Omental fat pad (tissue), 4 donors: ENCODE measurements around the gene PTPRD. TPM values are rescaled to one million over a fixed set of nuclear protein-coding genes. Genes with fewer than 3 reads are reported as not detected.
"Not testable (repeated sequence)": the region's sequence is repeated elsewhere in the genome, so short reads cannot be mapped to it uniquely, and the experiment has no call there.

Experiments
- ATAC-seq: fragments of 150-250 bp; one replicate; pipeline ENCODE4 v1.9.1; 2016; ENCODE audit warnings: mild to moderate bottlenecking, moderate library complexity; ENCODE audit not compliant: low FRiP score
- DNase-seq: peaks from one replicate; pipeline ENCODE4 v3.0.0-alpha.2; 2019; ENCODE audit warnings: low spot score
- total RNA-seq, 4 donors: library from RNA; depleted of rRNA; stranded (reverse); fragments of >200 nt; gene quantifications; one replicate each; pipeline ENCODE4 v1.1.0, GENCODE V29; 2016
- TF ChIP-seq, protein P1 (sequence below), 3 donors: fragments of 450-650 bp; IDR thresholded peaks; one replicate each; pipeline ENCODE4 v1.5.1; 2016 to 2017; ENCODE audit warnings: antibody characterized with exemption in 3 of 3, mild to moderate bottlenecking in 3 of 3, moderate library complexity in 2 of 3

Gene PTPRD
- total RNA-seq, 4 donors from 2014 or later = 3.5 to 34.2 (median 11.2) TPM

DNA sequence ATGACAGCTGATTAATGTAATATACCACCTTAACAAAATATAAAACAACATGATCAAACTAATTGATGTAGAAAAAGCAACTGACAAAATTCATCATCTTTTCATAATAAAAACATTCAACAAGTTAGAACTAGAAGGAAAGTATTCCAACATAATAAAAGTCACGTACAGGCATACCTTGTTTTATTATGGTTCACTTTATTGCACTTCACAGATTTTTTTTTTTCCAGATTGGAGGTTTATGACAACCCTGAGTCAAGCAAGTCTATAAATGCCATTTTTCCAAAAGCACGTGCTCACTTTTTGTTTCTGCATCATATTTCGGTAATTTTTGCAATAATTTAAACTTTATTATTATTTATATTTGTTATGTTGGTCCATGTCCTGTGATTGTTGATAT, 1120.3 kb downstream of the PTPRD start:
- TF ChIP-seq, protein P1, sequence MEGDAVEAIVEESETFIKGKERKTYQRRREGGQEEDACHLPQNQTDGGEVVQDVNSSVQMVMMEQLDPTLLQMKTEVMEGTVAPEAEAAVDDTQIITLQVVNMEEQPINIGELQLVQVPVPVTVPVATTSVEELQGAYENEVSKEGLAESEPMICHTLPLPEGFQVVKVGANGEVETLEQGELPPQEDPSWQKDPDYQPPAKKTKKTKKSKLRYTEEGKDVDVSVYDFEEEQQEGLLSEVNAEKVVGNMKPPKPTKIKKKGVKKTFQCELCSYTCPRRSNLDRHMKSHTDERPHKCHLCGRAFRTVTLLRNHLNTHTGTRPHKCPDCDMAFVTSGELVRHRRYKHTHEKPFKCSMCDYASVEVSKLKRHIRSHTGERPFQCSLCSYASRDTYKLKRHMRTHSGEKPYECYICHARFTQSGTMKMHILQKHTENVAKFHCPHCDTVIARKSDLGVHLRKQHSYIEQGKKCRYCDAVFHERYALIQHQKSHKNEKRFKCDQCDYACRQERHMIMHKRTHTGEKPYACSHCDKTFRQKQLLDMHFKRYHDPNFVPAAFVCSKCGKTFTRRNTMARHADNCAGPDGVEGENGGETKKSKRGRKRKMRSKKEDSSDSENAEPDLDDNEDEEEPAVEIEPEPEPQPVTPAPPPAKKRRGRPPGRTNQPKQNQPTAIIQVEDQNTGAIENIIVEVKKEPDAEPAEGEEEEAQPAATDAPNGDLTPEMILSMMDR (IDR thresholded peaks at IDR 0.05) = no peak
- DNase-seq = no peak
- ATAC-seq = no peak

DNA sequence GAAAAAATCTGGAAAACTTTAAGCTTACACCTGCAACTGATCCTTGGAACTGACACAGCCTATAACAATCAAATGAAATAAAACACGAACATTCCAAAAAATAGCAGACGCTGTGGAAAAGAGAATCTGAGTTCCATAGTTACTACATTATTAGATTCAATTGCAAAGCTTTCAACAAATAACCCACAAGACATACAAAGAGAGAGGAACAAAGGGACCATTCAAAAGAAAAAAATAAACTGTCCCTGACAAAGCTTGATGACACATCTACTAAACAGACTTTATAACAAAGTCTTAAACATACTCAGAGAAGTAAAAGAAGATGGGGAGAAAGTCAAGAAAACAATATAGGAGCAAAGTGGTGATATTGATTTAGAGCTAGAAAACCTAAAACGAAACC, 1123.6 kb downstream of the PTPRD start:
- no peak for DNase-seq
- no peak for ATAC-seq
- TF ChIP-seq, protein P1 (IDR thresholded peaks at IDR 0.05) = no peak

DNA sequence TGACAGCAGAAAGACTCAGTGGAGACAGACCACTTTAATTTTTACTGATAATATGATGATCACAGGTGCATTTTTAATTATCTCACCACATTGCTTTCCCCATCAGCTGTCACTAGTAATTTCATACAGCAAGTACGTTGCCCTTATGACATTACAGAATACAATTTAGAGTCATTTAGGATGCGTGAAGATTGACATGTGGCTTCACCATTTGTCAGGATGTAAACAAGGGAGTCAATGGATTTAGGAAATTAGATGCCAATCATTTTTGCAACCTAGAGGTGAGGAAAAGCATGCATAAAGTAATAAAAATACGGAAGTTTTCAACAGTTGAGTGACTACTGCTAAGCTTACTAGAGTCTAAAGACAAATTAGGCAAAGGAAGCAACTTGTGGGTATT, 1129.6 kb downstream of the PTPRD start:
- TF ChIP-seq, protein P1 (IDR thresholded peaks at IDR 0.05) = no peak
- ATAC-seq = no peak
- no peak for DNase-seq

DNA sequence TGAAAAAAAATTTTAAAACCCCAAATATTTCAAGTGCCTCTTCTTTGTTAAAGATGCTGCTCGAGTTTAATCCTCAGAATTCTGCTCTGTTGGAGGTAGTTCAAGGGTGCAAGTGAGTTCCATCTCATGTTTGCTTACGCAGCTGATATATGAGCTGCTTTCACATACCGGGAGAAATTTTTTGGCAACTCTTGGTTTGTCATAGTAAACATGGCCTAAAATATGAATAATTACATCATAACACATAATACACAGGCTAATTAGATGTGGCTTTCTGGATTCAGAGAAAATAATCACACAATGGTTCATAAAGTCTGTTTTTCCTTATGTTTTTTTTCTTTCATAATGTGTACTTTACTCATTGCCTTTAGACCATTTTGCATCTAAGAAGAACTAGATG, 1134.1 kb downstream of the PTPRD start:
- DNase-seq = no peak
- TF ChIP-seq, protein P1 (IDR thresholded peaks at IDR 0.05) = no peak

DNA sequence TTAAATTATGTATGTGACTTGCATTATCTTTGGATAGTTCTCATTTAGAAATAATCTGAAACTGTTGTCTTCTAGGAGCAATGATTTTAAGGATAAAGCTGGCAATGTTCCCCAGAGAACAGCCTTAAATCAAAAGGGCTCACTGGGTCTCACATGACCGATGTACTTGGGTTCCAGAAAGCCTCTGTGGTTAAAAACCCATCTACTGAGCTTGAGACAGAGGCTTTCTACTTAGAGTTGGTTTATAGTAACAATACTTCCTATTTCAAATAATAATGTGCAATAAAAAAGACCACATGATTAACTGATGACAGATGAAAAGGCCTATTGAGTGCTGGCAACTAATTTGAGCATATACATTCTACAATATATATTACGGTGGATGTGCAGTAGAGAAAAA, 1143.5 kb downstream of the PTPRD start:
- ATAC-seq (no peak), DNase-seq (no peak)
- TF ChIP-seq, protein P1 (IDR thresholded peaks at IDR 0.05) = no peak

More for the DNA sequence above, 1134.1 kb downstream of the PTPRD start:
- ATAC-seq = no peak

DNA sequence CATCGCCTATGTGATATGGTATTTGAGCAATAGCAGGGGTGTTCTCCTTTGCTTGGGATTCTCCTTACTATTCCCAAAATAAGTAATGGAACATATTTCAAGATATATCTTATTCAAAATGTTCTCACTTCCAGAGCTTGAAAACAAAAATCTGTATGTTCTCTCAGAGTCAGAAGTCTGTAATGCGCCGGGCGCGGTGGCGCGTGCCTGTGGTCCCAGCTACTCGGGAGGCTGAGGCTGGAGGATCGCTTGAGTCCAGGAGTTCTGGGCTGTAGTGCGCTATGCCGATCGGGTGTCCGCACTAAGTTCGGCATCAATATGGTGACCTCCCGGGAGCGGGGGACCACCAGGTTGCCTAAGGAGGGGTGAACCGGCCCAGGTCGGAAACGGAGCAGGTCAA, 1170.9 kb downstream of the PTPRD start:
- DNase-seq, ATAC-seq: not testable (repeated sequence)

DNA sequence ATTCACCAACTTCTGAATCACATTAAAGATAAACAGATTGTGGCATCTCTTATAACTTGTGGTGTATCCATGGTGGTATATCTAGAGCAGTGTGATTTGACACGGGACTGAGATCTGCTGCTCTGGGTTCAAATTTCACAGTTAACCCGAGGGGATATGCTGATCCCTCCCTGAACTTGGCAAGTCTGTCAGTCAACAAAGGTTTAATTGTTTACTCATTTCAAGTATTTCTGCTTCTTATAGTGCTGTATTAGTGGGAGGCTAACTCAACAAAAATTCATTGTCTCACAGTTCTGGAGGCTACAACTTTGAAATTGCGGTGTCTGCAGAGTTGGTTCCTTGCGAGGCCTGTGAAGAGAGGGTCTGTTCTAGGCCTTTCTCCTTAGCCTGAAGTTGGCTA, 1175.2 kb downstream of the PTPRD start:
- ATAC-seq (no peak), DNase-seq (no peak)
- TF ChIP-seq, protein P1 (IDR thresholded peaks at IDR 0.05) = no peak

DNA sequence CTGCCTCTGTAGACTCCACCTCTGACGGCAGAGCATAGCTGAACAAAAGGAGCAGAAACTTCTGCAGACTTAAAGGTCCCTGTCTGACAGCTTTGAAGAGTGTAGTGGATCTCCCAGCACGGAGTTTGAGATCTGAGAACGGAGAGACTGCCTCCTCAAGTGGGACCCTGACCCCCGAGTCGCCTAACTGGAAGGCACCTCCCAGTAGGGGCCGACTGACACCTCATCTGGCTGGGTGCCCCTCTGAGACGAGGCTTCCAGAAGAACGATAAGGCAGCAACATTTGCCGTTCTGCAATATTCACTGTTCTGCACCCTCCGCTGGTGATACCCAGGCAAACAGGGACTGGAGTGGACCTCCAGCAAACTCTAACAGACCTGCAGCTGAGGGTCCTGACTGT, 1186.3 kb downstream of the PTPRD start:
- not testable (repeated sequence) for ATAC-seq, DNase-seq
